Measurements from ENCODE around the gene TBC1D10B.

GRCh38 chr16:30380803-30381208 lies 10.5 kb upstream of the TBC1D10B start:
- TF ChIP-seq EP300 (IDR thresholded peaks at IDR 0.05) (no peak), POLR2A (IDR thresholded peaks at IDR 0.05) (no peak), CTCF (IDR thresholded peaks at IDR 0.05) (no peak), POLR2AphosphoS5 (IDR thresholded peaks at IDR 0.05) (no peak)
